ENCODE results near the gene ZNF234. TPM values are rescaled to one million over a fixed set of nuclear protein-coding genes. Genes with fewer than 3 reads are reported as not detected.

ZNF234 gene
- polyA plus RNA-seq, 1 of the 3 experiments (the other 2 are of a cell fraction) = 3.1 TPM

DNA sequence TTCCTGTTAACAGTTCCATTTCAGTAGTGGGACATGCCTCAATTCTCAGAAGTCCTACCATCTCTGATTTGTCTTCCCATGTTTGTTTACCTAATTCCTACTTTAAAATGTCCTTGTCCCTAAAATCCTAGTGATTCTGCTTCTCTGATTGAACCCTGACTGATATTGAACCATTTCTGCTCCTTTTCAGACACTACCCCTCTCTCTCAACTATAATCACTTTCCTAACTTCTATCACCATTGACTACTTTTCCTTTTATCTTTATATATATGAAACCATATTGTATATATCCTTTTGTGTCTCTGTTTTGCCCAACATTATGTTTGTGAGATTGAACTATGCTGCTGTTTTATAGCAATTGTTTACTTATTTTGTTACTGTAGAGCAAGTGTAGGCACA is 55.4 kb downstream of the ZNF234 start:
- no peak overlapping the region for H3K4me2 ChIP-seq
- no peak overlapping the region for H3K4me3 ChIP-seq (ENCODE audit: low read depth in 2 of 2, low read length in 1 of 2)
- no peaks in the 10 kb centered on the region for H3K79me2 ChIP-seq (ENCODE audit: insufficient read depth)
- ChIA-PET CTCF (no interaction called here), POLR2A (no interaction called here)
- no peak overlapping the region for H3K27ac ChIP-seq (ENCODE audit: low read depth in 2 of 2, low read length in 1 of 2)
- no peaks in the 10 kb centered on the region for H3K4me1 ChIP-seq (ENCODE audit: control insufficient read depth in 1 of 2, insufficient read depth in 2 of 2, low read depth in 1 of 2, low read length in 1 of 2)
- no peaks in the 10 kb centered on the region for H3K9me3 ChIP-seq
- H3K9ac ChIP-seq = no peak overlapping the region
- no peaks in the 10 kb centered on the region for H3K27me3 ChIP-seq (ENCODE audit: insufficient read depth)
- H3F3A ChIP-seq (replicated peaks; ENCODE audit: insufficient read depth) = no peaks in the 10 kb centered on the region
- no peaks in the 10 kb centered on the region for H3K36me3 ChIP-seq (replicated peaks in 1 of 2; ENCODE audit: control insufficient read depth in 1 of 2, insufficient read depth in 2 of 2, low read length in 1 of 2)
- no peak for DNase-seq
- 0 out of 2 replicates have a peak, but pooled peaks cover 3% of the 10 kb centered on the region for H3K9me2 ChIP-seq
- no peak for TF ChIP-seq CHD2 (IDR thresholded peaks at IDR 0.05; ENCODE audit: low read length, partially characterized antibody)
- TF ChIP-seq GATA2 (CRISPR knock-in tag; IDR thresholded peaks at IDR 0.05) = no peak
- no peak for TF ChIP-seq GABPA (IDR thresholded peaks at IDR 0.05; ENCODE audit: low read depth)
- TF ChIP-seq RAD21 (IDR thresholded peaks at IDR 0.05; ENCODE audit: low read length) = no peak
- no peak for TF ChIP-seq MXI1 (IDR thresholded peaks at IDR 0.05; ENCODE audit: low read depth, low read length)
- no peak for TF ChIP-seq FOXJ3 (CRISPR knock-in tag; IDR thresholded peaks at IDR 0.05)
- TF ChIP-seq POLR2AphosphoS5 (IDR thresholded peaks at IDR 0.05; ENCODE audit: low read depth, low read length) = no peak
- H4K20me1 ChIP-seq (ENCODE audit: insufficient read depth) = no peaks in the 10 kb centered on the region
- H2AFZ ChIP-seq (ENCODE audit: low read depth) = no peak overlapping the region

DNA sequence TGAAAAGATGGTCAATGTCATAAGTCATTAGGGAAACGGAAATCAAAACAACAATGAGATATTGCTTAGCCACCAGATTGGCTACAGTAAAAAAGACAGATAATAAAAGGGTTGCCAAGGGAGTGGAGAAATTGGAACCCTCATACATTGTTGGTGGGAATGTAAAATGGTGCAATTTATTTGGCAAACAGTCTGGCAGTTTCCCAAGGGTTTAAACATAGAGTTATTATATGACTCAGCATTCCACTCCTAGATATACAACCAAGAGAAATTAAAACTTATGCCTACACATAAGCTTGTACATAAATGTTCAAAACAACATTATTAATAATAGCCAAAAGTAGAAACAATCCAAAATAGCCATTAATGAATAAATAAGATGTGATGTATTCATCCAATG is 61.1 kb downstream of the ZNF234 start:
- Histone ChIP-seq H3F3A (replicated peaks; ENCODE audit: insufficient read depth) (peaks cover 4% of the 10 kb centered on the region), H3K4me1 (ENCODE audit: control insufficient read depth in 1 of 2, insufficient read depth in 2 of 2, low read depth in 1 of 2, low read length in 1 of 2) (no peaks in the 10 kb centered on the region), H3K9me3 (no peaks in the 10 kb centered on the region), H3K27me3 (ENCODE audit: insufficient read depth) (no peaks in the 10 kb centered on the region), H2AFZ (ENCODE audit: low read depth) (no peak overlapping the region), H3K4me3 (ENCODE audit: low read depth in 2 of 2, low read length in 1 of 2) (no peak overlapping the region), H3K4me2 (no peak overlapping the region), H3K36me3 (replicated peaks in 1 of 2; ENCODE audit: control insufficient read depth in 1 of 2, insufficient read depth in 2 of 2, low read length in 1 of 2) (no peaks in the 10 kb centered on the region), H3K79me2 (ENCODE audit: insufficient read depth) (no peaks in the 10 kb centered on the region), H3K27ac (ENCODE audit: low read depth in 2 of 2, low read length in 1 of 2) (no peak overlapping the region), H3K9me2 (no peaks in the 10 kb centered on the region), H3K9ac (no peak overlapping the region), H4K20me1 (ENCODE audit: insufficient read depth) (no peaks in the 10 kb centered on the region)
- ChIA-PET CTCF (no interaction called here), POLR2A (no interaction called here)
- TF ChIP-seq, protein P1, sequence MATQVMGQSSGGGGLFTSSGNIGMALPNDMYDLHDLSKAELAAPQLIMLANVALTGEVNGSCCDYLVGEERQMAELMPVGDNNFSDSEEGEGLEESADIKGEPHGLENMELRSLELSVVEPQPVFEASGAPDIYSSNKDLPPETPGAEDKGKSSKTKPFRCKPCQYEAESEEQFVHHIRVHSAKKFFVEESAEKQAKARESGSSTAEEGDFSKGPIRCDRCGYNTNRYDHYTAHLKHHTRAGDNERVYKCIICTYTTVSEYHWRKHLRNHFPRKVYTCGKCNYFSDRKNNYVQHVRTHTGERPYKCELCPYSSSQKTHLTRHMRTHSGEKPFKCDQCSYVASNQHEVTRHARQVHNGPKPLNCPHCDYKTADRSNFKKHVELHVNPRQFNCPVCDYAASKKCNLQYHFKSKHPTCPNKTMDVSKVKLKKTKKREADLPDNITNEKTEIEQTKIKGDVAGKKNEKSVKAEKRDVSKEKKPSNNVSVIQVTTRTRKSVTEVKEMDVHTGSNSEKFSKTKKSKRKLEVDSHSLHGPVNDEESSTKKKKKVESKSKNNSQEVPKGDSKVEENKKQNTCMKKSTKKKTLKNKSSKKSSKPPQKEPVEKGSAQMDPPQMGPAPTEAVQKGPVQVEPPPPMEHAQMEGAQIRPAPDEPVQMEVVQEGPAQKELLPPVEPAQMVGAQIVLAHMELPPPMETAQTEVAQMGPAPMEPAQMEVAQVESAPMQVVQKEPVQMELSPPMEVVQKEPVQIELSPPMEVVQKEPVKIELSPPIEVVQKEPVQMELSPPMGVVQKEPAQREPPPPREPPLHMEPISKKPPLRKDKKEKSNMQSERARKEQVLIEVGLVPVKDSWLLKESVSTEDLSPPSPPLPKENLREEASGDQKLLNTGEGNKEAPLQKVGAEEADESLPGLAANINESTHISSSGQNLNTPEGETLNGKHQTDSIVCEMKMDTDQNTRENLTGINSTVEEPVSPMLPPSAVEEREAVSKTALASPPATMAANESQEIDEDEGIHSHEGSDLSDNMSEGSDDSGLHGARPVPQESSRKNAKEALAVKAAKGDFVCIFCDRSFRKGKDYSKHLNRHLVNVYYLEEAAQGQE (IDR thresholded peaks at IDR 0.05; ENCODE audit: low read depth, low read length) = no peak
- TF ChIP-seq, protein P2, sequence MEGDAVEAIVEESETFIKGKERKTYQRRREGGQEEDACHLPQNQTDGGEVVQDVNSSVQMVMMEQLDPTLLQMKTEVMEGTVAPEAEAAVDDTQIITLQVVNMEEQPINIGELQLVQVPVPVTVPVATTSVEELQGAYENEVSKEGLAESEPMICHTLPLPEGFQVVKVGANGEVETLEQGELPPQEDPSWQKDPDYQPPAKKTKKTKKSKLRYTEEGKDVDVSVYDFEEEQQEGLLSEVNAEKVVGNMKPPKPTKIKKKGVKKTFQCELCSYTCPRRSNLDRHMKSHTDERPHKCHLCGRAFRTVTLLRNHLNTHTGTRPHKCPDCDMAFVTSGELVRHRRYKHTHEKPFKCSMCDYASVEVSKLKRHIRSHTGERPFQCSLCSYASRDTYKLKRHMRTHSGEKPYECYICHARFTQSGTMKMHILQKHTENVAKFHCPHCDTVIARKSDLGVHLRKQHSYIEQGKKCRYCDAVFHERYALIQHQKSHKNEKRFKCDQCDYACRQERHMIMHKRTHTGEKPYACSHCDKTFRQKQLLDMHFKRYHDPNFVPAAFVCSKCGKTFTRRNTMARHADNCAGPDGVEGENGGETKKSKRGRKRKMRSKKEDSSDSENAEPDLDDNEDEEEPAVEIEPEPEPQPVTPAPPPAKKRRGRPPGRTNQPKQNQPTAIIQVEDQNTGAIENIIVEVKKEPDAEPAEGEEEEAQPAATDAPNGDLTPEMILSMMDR (IDR thresholded peaks at IDR 0.05) = no peak
- TF ChIP-seq RFX5 (IDR thresholded peaks at IDR 0.05; ENCODE audit: low read length) = no peak
- TF ChIP-seq, protein P3, sequence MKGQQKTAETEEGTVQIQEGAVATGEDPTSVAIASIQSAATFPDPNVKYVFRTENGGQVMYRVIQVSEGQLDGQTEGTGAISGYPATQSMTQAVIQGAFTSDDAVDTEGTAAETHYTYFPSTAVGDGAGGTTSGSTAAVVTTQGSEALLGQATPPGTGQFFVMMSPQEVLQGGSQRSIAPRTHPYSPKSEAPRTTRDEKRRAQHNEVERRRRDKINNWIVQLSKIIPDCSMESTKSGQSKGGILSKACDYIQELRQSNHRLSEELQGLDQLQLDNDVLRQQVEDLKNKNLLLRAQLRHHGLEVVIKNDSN (IDR thresholded peaks at IDR 0.05; ENCODE audit: borderline replicate concordance, low read depth) = no peak
- TF ChIP-seq MXI1 (IDR thresholded peaks at IDR 0.05; ENCODE audit: low read depth, low read length) = no peak
- TF ChIP-seq MEF2A (IDR thresholded peaks at IDR 0.05; ENCODE audit: borderline replicate concordance, low read depth) = no peak
- no peak for TF ChIP-seq ELF1 (IDR thresholded peaks at IDR 0.05)
- no peak for TF ChIP-seq JUND (IDR thresholded peaks at IDR 0.05)
- TF ChIP-seq SMC3 (IDR thresholded peaks at IDR 0.05; ENCODE audit: low read depth, low read length) = no peak
- TF ChIP-seq, protein P4, sequence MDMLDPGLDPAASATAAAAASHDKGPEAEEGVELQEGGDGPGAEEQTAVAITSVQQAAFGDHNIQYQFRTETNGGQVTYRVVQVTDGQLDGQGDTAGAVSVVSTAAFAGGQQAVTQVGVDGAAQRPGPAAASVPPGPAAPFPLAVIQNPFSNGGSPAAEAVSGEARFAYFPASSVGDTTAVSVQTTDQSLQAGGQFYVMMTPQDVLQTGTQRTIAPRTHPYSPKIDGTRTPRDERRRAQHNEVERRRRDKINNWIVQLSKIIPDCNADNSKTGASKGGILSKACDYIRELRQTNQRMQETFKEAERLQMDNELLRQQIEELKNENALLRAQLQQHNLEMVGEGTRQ (IDR thresholded peaks at IDR 0.05; ENCODE audit: borderline replicate concordance, low read depth, low read length) = no peak
- no peak for TF ChIP-seq EZH2phosphoT487 (IDR thresholded peaks at IDR 0.05; ENCODE audit: borderline replicate concordance, low read depth)
- TF ChIP-seq SIN3A (IDR thresholded peaks at IDR 0.05; ENCODE audit: borderline replicate concordance, low read depth, low read length) = no peak
- TF ChIP-seq, protein P5, sequence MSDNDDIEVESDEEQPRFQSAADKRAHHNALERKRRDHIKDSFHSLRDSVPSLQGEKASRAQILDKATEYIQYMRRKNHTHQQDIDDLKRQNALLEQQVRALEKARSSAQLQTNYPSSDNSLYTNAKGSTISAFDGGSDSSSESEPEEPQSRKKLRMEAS (IDR thresholded peaks at IDR 0.05; ENCODE audit: low read depth) = no peak
- TF ChIP-seq YY1 (IDR thresholded peaks at IDR 0.05; ENCODE audit: low read depth) = no peak
- 22% methylated on average over 1 of the region's 1 CpG for WGBS (ENCODE audit: low lambda C conversion rate)
- DNase-seq = no peak
